OCI-LY1 (cell line): ENCODE results near the gene CDH13.

Experiments
- CTCF ChIP-seq: fragments of 200-600 bp; sonication (generic), shearing (Covaris generic); IDR thresholded peaks from 2 replicates; pipeline ENCODE4 v1.5.1; 2017; ENCODE audit warnings: mild to moderate bottlenecking, antibody characterized with exemption, low read length, moderate library complexity, mixed read lengths
- EZH2 ChIP-seq: fragments of 200-600 bp; sonication (generic), shearing (Covaris generic); IDR thresholded peaks from 2 replicates; pipeline ENCODE4 v1.8.0; 2017; ENCODE audit warnings: borderline replicate concordance, mixed run types, mild to moderate bottlenecking, antibody characterized with exemption, low read length, moderate library complexity, mixed read lengths

GRCh38 chr16:82650804-82651203 is 24.0 kb downstream of the CDH13 start:
- no peak for TF ChIP-seq CTCF
- TF ChIP-seq EZH2 = no peak
